Stimulated activated CD8-positive, alpha-beta memory T cell treated with anti-CD3 and anti-CD28 coated beads, Interleukin-4, amount 100 ng/mL, for 48 hours (primary cell): ENCODE results near the gene GNG12.

Source experiments
- DNase-seq: peaks from one replicate; pipeline ENCODE4 v3.0.0-alpha.2; 2020

Gene GNG12

GRCh38 chr1:67696708-67697107 is 136.6 kb downstream of the GNG12 start:
- DNase-seq: no peak

DNA sequence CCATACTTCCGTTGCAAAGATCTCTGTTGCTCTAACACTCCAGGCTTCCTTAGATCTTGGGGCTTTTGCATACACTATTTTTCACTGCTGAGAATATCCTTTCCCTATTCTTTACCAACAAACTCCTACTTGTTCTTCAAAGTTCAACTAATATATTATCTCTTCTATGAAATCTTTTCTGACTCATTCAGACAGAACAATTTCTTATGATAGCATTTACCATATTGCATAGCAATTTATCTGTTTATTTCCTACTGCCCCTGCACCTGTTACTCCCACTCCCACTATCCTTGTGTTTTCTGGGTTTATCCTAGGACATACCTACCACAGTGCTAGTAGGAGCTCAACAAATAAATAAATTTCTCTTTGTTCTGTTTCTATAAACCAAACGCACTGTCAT is 137.3 kb downstream of the GNG12 start:
- DNase-seq: no peak

DNA sequence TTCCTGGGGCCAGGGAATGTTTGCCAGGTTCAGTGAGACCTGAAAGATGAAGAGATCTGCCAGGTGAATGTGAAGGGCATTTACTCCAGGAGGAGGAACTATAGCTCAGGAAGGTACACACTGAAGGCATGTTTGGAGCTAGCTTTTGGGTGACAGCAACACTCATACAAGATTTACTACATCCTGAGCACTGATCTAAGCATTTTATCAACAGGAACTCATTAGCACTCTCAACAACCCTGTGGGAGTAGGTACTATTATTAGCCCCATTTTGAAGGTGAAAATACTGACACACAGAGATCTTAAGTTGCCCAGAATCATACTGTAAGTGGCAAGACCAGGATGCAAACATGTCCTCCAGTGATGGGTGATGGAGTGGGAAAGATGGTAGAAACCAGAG is 141.6 kb downstream of the GNG12 start:
- no peak for DNase-seq

DNA sequence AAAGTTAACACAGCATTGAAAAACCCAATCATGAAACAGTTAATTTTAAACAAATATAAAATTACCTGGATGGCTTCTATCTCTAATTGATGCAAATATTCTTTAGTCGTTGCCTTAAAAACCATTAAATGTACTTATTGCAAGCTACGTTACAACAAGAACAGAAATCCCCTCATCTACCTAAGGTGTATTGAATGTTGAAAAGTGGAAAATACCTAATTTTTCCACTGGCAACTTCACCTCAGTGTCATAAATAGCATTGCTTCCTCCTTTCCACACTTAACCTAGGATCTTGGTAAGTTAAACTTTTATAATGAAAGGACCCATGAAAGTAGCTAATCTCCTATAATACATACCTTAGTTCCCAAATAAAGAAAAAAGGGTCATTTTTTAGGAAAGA is 142.9 kb downstream of the GNG12 start:
- no peak for DNase-seq

DNA sequence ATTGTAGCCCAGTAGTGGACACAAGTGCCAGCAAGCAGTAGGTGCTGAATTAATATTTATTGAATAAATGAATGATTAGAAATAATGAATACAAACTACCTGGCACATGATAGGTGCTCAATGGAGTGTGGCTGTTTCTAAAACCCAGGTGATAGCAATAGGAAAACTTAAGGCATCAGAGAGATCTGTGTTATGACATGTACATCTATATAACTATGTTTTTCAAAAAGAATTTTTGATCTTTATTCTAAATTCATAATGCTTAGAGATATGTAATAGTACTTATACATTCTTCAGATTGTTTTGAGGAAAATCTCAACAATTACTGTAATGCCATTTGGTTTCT is 143.3 kb downstream of the GNG12 start:
- DNase-seq: no peak

DNA sequence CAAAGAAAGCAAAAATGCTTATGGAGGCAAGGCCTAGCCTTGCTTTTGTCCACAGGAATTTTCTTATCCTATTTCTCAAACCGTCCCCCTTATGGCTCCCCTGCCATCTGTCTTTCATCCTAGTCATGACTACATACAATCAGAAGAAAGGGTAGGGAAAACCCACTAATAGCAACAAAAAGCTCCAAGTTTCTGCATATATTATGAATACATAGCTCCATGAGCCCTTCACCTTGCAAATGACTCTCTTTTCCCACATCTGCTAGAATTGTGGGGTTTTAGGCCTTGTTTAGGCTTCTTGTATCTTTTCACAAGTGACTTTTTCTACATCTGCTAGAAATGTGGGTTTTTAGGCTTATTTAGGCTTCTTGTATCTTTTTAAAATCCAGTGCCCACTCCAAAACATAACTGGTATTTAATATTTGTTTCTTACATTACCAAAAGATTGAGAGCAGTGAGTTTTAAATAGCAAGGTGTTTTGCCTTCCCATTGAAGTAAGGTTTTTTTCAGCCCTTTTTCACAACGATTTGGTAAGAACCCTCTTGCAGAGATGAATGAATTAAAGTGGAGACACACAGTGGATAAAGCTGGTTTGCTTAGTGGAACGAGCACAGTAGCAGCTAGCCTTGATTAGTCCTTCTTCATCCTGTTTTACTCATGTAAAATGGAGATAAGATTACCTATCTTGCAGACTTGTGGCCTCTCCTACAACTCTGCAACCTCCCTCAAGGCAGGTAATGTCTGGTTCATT is 143.8 kb downstream of the GNG12 start:
- no peak for DNase-seq

- no peak for DNase-seq
Observed at GRCh38 chr1:67688526-67689219, 144.6 kb downstream of the GNG12 start.

DNA sequence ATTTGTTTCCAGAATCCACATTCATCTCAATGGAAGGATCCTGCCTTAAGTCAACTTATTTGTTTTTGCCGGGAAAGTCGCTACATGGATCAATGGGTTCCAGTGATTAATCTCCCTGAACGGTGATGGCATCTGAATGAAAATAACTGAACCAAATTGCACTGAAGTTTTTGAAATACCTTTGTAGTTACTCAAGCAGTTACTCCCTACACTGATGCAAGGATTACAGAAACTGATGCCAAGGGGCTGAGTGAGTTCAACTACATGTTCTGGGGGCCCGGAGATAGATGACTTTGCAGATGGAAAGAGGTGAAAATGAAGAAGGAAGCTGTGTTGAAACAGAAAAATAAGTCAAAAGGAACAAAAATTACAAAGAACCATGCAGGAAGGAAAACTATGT is 145.6 kb downstream of the GNG12 start:
- no peak for DNase-seq

- no peak for DNase-seq
Observed at GRCh38 chr1:67687198-67687545, 146.1 kb downstream of the GNG12 start.

DNA sequence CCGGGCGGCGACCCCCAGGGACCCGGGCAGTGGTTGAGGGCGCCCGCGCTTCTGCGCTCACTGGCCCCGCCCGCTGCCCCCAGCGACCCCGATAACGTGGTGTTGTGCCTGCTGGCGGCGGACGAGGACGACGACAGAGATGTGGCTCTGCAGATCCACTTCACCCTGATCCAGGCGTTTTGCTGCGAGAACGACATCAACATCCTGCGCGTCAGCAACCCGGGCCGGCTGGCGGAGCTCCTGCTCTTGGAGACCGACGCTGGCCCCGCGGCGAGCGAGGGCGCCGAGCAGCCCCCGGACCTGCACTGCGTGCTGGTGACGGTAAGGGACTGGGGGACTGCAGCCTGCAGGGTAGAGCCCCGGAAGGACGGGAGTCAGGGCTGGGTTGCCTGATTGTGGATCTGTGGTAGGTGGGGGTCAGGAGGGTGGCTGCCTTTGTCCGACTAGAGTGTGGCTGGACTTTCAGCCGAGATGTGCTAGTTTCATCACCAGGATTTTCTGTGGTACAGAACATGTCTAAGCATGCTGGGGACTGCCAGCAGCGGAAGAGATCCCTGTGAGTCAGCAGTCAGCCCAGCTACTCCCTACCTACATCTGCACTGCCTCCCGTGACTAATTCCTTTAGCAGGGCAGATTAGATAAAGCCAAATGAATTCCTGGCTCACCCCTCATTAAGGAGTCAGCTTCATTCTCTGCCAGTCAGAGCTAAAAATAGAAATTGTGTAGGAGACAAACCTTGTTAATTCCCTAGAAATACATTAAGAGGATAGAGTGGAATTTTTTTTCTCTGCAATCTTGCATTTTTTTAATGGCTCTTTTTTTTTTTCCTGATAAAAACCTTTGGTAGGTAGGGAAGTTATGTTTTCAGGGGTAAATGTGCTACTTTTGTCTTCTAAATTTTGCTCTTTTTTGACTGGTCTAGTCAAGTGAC is 146.7 kb downstream of the GNG12 start:
- DNase-seq: peak; percentile 66

- peak; percentile 74 for DNase-seq
Observed at GRCh38 chr1:67685558-67686266, 147.6 kb downstream of the GNG12 start.

DNA sequence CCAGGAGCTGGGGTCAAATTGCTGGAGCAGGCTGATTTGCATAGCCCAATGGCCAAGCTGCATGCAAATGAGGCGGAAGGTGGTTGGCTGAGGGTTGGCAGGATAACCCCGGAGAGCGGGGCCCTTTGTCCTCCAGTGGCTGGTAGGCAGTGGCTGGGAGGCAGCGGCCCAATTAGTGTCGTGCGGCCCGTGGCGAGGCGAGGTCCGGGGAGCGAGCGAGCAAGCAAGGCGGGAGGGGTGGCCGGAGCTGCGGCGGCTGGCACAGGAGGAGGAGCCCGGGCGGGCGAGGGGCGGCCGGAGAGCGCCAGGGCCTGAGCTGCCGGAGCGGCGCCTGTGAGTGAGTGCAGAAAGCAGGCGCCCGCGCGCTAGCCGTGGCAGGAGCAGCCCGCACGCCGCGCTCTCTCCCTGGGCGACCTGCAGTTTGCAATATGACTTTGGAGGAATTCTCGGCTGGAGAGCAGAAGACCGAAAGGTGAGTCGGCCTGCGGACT is 148.2 kb downstream of the GNG12 start, which contains the start of gene GADD45A:
Gene GADD45A, plus strand, starts transcription at position 135 of the 491 bp plus-strand sequence. Its CDS starts 294 bp downstream, at position 429.
- DNase-seq: peak; percentile 96

GRCh38 chr1:67684526-67685066 is 148.7 kb downstream of the GNG12 start:
- no peak for DNase-seq

GRCh38 chr1:67683766-67684525 is 149.3 kb downstream of the GNG12 start:
- peak; percentile 71 for DNase-seq

DNA sequence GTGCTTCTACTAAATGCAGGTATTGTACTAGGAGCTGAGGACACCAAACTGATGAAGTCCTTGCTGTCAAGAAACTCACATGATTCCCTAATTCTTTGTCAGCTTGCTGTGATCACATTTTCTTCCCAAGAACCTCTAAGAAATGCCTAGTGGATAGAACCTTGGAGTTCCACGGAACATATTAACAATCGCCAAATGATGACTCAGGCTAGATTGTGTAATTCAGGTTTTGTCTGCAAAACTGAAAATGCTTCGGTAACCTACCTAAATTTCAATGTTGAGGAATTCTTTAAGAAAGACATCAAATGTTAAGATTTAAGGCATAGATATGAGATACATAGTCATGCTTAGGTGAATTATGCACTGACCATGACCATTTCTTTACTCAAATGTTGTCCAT is 150.0 kb downstream of the GNG12 start:
- DNase-seq: no peak

DNA sequence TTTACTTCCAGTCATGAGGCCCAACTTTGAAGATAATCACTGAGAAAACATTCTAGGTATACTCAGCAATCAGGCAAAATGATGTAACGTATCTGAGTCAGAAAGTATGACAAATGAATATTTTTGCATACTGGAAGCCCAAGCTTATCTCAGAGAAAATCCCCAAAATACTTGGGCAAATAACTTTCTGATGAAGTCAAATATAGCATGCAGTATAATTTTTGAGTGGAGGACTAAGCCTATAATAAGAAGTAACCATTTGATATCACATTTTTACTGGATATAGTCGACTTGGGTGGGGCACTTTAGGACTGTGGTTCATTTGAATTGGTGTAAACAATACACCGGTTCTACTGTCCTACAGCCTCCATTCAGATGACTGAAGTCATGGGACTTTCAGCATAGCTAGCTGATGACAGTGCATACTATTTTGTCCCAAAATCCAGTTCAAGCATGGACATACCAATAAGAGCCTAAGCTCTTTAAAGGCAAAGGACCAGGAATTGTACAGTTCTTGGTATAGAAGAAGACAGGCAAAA is 150.5 kb downstream of the GNG12 start:
- DNase-seq: no peak

DNA sequence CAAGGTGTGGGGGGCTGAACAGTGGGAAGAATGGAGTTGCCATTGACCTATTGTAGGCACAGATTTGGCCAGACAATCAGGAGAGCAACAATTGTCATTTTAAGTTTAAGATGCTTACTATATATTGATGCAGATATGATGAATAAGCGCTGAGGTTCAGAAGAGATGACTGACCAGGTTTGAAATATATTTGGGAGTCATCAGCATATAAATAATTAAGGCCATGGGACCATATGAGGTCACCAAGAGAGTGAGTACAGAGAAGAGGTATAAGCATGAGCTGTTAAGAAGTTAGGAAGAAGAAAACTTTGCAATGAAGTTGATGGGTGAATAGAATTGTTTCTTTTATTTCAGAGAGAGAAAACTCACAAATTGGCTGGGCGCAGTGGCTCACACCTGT is 152.8 kb downstream of the GNG12 start:
- no peak for DNase-seq

- DNase-seq: no peak
Observed at GRCh38 chr1:67679691-67680090, 153.6 kb downstream of the GNG12 start.

- no peak for DNase-seq
Observed at GRCh38 chr1:67677930-67678329, 155.3 kb downstream of the GNG12 start.

DNA sequence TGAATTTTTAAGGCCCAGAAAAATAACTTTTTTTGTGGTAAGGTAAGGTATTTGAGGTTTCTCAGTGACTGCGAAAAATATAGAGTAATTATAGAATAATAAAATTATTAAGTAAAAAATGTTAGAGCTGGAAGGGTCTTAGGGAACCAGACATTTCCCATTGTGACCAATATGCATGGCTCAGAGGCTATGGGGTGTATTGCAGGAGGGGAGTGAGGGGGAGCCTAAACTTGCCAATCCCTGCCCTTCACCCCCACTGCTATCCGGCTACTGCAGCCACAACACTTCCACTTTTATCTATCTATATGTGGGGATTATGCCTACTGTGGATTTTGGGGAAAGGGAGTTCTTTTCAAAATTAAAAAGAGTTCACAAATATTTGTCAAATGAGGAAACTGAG is 155.9 kb downstream of the GNG12 start:
- DNase-seq: no peak

DNA sequence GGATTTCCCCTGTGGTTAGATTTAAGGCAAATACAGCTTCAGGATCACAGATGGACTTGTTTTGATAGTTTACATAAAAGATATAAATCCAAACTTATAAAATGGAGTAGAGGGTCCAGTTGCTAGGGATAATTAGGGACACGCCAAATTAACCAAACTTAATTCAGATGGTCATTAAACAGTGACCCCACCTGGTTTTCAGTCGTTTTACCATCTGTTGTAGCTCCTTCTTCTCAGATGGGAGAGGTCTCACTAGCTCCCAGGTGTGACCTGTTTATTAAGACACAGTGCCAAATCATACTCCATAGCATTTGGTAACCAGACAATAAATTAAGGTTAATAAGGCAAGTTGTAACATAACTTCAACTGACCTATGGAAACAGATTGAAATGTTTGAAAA is 156.3 kb downstream of the GNG12 start:
- no peak for DNase-seq
